HG03097 (cell line): ENCODE measurements around the gene RAN.
"Not testable (repeated sequence)": the region's sequence is repeated elsewhere in the genome, so short reads cannot be mapped to it uniquely, and the experiment has no call there.

Experiments used
- ATAC-seq: cut with Tn5 transposase; IDR thresholded peaks from one replicate; pipeline ENCODE4 v1.9.1; 2021; ENCODE audit not compliant: unreplicated experiment, low FRiP score

RAN gene

GRCh38 chr12:130876758-130877157 lies 4.9 kb downstream of the RAN start:
- no peak for ATAC-seq

- no peak for ATAC-seq
Observed at GRCh38 chr12:130877333-130877732, 5.5 kb downstream of the RAN start.

GRCh38 chr12:130878193-130879185 lies 6.6 kb downstream of the RAN start:
- no peak for ATAC-seq

GRCh38 chr12:130879212-130879686 lies 7.4 kb downstream of the RAN start:
- peak; percentile 59 for ATAC-seq

- no peak for ATAC-seq
Observed at GRCh38 chr12:130879781-130880389, 8.0 kb downstream of the RAN start.

- peak; percentile 40 for ATAC-seq
Observed at GRCh38 chr12:130880411-130880885, 8.6 kb downstream of the RAN start.

- ATAC-seq: no peak
Observed at GRCh38 chr12:130881046-130881445, 9.2 kb downstream of the RAN start.

- ATAC-seq: no peak
Observed at GRCh38 chr12:130881548-130881947, 9.7 kb downstream of the RAN start.

GRCh38 chr12:130887190-130887589 lies 15.3 kb downstream of the RAN start:
- ATAC-seq: not testable (repeated sequence)

GRCh38 chr12:130904064-130904463 lies 32.2 kb downstream of the RAN start:
- ATAC-seq: no peak

GRCh38 chr12:130904936-130905455 lies 33.1 kb downstream of the RAN start:
- ATAC-seq: not testable (repeated sequence)

GRCh38 chr12:130909111-130909510 lies 37.2 kb downstream of the RAN start:
- ATAC-seq: no peak

GRCh38 chr12:130911193-130911592 lies 39.3 kb downstream of the RAN start:
- ATAC-seq: no peak

- no peak for ATAC-seq
Observed at GRCh38 chr12:130911933-130912332, 40.1 kb downstream of the RAN start.

- ATAC-seq: no peak
Observed at GRCh38 chr12:130916241-130916911, 44.5 kb downstream of the RAN start.

GRCh38 chr12:130917607-130918006 lies 45.7 kb downstream of the RAN start:
- no peak for ATAC-seq

- no peak for ATAC-seq
Observed at GRCh38 chr12:130919086-130919485, 47.2 kb downstream of the RAN start.

GRCh38 chr12:130920119-130920703 lies 48.3 kb downstream of the RAN start:
- no peak for ATAC-seq

GRCh38 chr12:130920723-130921381 lies 49.0 kb downstream of the RAN start:
- ATAC-seq: no peak

GRCh38 chr12:130922511-130922953 lies 50.7 kb downstream of the RAN start:
- ATAC-seq: no peak
